Large intestine (tissue), 12 donors: ENCODE results near the gene EBLN2. TPM values are rescaled to one million over a fixed set of nuclear protein-coding genes. Genes with fewer than 3 reads are reported as not detected.

Experiments
- DNase-seq, 2 donors: peaks; one replicate each; pipeline versions ENCODE4 v3.0.0 to v3.0.0-alpha.2; 2013
- H3K27ac ChIP-seq: one replicate; pipeline ENCODE4 v1.5.1; 2013; ENCODE audit warnings: low read length
- H3K27me3 ChIP-seq: 2 replicates; pipeline ENCODE4 v1.6.1; 2013; ENCODE audit warnings: low read length; ENCODE audit not compliant: control insufficient read depth, insufficient read depth
- H3K36me3 ChIP-seq: 2 replicates; pipeline ENCODE4 v1.6.1; 2013; ENCODE audit warnings: low read length; ENCODE audit not compliant: control insufficient read depth, insufficient read depth
- H3K4me1 ChIP-seq: one replicate; pipeline ENCODE4 v1.6.1; 2013; ENCODE audit warnings: low read length; ENCODE audit not compliant: control insufficient read depth, insufficient read depth
- H3K4me3 ChIP-seq: one replicate; pipeline ENCODE4 v1.5.1; 2013; ENCODE audit warnings: low read length
- H3K9me3 ChIP-seq: one replicate; pipeline ENCODE4 v1.6.1; 2013; ENCODE audit warnings: mild to moderate bottlenecking, low read depth, low read length, moderate library complexity; ENCODE audit not compliant: control insufficient read depth
- WGBS: methylation state at CpG from one replicate; pipeline ENCODE4 v1.1.5; 2013; ENCODE audit warnings: low lambda C conversion rate; ENCODE audit not compliant: insufficient coverage; 5-methylcytosine and 5-hydroxymethylcytosine counted together
- long read RNA-seq, 11 donors: transcript quantifications; one replicate each; lab custom pipeline, GENCODE V29; 2026
- polyA plus RNA-seq: library from polyadenylated mRNA; unstranded; fragments of 120-200 nt; gene quantifications from one replicate; pipeline ENCODE4 v1.2.1, GENCODE V29; 2013

Gene EBLN2
- 7.2 TPM for polyA plus RNA-seq
- long read RNA-seq, donor 1 = 0 reads
- long read RNA-seq, donor 2, partial matches to known transcripts = 0 of 4 reads
- long read RNA-seq, donor 2, other reads (novel, unspliced or antisense) = 0 of 4 reads
- long read RNA-seq, donor 3 = 0 reads
- long read RNA-seq, donor 4, partial matches to known transcripts = 0 of 1 reads
- long read RNA-seq, donor 4, other reads (novel, unspliced or antisense) = 0 of 1 reads
- long read RNA-seq, donor 5 = 0 reads
- long read RNA-seq, donor 6, transcript EBLN2-201 (1 exons, 1,679 nt) = major isoform, 5 of 5 reads
- long read RNA-seq, donor 6, partial matches to known transcripts = 0 of 5 reads
- long read RNA-seq, donor 6, other reads (novel, unspliced or antisense) = 0 of 5 reads
- long read RNA-seq, donor 7, partial matches to known transcripts = 0 of 1 reads
- long read RNA-seq, donor 7, other reads (novel, unspliced or antisense) = 0 of 1 reads
- long read RNA-seq, donor 8, partial matches to known transcripts = 0 of 3 reads
- long read RNA-seq, donor 8, other reads (novel, unspliced or antisense) = 0 of 3 reads
- long read RNA-seq, donor 9, partial matches to known transcripts = 0 of 3 reads
- long read RNA-seq, donor 9, other reads (novel, unspliced or antisense) = 0 of 3 reads
- long read RNA-seq, donor 10, transcript EBLN2-201 (1 exons, 1,679 nt) = major isoform, 6 of 6 reads
- long read RNA-seq, donor 10, partial matches to known transcripts = 0 of 6 reads
- long read RNA-seq, donor 10, other reads (novel, unspliced or antisense) = 0 of 6 reads
- long read RNA-seq, donor 11, partial matches to known transcripts = 0 of 2 reads
- long read RNA-seq, donor 11, other reads (novel, unspliced or antisense) = 0 of 2 reads

DNA sequence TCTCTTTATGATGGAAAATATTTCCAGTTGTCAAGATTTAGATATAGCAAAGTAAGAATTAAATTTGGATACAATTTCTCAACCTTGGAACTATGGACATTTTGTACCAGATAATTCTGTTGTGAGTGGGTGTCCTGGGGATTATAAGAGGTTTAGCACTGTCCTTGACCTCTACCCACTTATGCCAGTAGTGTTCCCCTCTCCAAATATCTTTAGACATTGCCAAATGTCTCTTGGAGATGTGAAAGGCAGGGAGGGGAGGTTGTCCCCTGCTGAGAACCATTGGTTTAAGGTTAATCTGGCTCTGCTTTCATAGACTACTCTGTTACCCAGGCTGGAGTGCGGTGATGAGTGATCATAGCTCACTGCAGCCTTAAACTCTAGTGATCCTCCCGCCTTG is at the start of gene EBLN2:
EBLN2 (plus strand) TSS at position 244 of the 400 bp plus-strand sequence. CDS start 423 bp downstream, outside the sequence.
- WGBS = 100% methylated on average over 1 of the region's 2 CpGs
- Histone ChIP-seq H3K36me3 (peaks cover 42% of the 10 kb centered on the region), H3K27ac (no peak within 1 kb of the TSS), H3K4me3 (no peak within 1 kb of the TSS), H3K4me1 (no peaks in the 10 kb centered on the region), H3K9me3 (no peaks in the 10 kb centered on the region), H3K27me3 (no peaks in the 10 kb centered on the region)
- DNase-seq = no peak

- no peak overlapping the region for H3K27ac ChIP-seq
- H3K4me1 ChIP-seq = no peaks in the 10 kb centered on the region
- no peaks in the 10 kb centered on the region for H3K27me3 ChIP-seq
- no CpG with 5 or more reads among the region's 4 CpGs for WGBS
- no peak for DNase-seq
- H3K4me3 ChIP-seq = no peak overlapping the region
- no peaks in the 10 kb centered on the region for H3K9me3 ChIP-seq
- H3K36me3 ChIP-seq = peaks cover 19% of the 10 kb centered on the region
These were observed 43.2 kb upstream of the EBLN2 start for GRCh38 chr3:73018298-73018697.

- H3K4me3 ChIP-seq = no peak overlapping the region
- no peak overlapping the region for H3K27ac ChIP-seq
- no peaks in the 10 kb centered on the region for H3K9me3 ChIP-seq
- DNase-seq = no peak
- H3K27me3 ChIP-seq = no peaks in the 10 kb centered on the region
- H3K36me3 ChIP-seq = peaks cover 19% of the 10 kb centered on the region
- no peaks in the 10 kb centered on the region for H3K4me1 ChIP-seq
- 87% methylated on average over 4 of the region's 5 CpGs for WGBS
These were observed 42.5 kb upstream of the EBLN2 start for GRCh38 chr3:73018790-73019441.

GRCh38 chr3:73021301-73021835 is 40.1 kb upstream of the EBLN2 start:
- Histone ChIP-seq H3K4me1 (peaks cover 14% of the 10 kb centered on the region), H3K27me3 (no peaks in the 10 kb centered on the region), H3K4me3 (no peak overlapping the region), H3K27ac (no peak overlapping the region), H3K36me3 (peaks cover 8% of the 10 kb centered on the region), H3K9me3 (no peaks in the 10 kb centered on the region)
- DNase-seq = no peak
- WGBS = 60% methylated on average over 1 of the region's 4 CpGs

GRCh38 chr3:73024836-73025235 is 36.6 kb upstream of the EBLN2 start:
- no peak overlapping the region for H3K27ac ChIP-seq
- no peaks in the 10 kb centered on the region for H3K9me3 ChIP-seq
- DNase-seq = no peak
- peaks cover 18% of the 10 kb centered on the region for H3K4me1 ChIP-seq
- no peak overlapping the region for H3K4me3 ChIP-seq
- peaks cover 9% of the 10 kb centered on the region for H3K36me3 ChIP-seq
- H3K27me3 ChIP-seq = no peaks in the 10 kb centered on the region

- Histone ChIP-seq H3K27ac (no peak overlapping the region), H3K27me3 (no peaks in the 10 kb centered on the region), H3K36me3 (peaks cover 5% of the 10 kb centered on the region), H3K9me3 (no peaks in the 10 kb centered on the region), H3K4me1 (peaks cover 18% of the 10 kb centered on the region), H3K4me3 (no peak overlapping the region)
- DNase-seq = no peak
- 81% methylated on average over 4 of the region's 6 CpGs for WGBS
These were observed 35.2 kb upstream of the EBLN2 start for GRCh38 chr3:73026111-73026759.

DNA sequence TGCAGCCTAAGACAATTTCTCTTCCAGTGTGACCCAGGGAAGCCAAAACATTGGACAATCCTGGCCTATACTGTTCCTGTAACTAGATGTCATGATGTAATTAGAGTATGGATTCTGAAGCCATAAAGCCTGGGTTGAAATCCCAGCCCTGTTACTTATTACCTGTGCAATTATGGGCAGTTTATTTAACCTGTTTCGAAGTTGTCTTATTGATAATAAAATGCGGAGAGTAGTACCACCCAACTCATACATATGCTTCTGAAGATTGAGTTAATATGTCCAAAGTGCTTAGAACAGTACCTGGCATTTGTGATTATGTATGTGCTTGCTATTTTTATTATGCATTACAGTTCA is 34.7 kb upstream of the EBLN2 start:
- DNase-seq = peak in 1 of 2 donors; percentile 55
- H3K36me3 ChIP-seq = peaks cover 5% of the 10 kb centered on the region
- WGBS = no CpG with 5 or more reads among the region's 2 CpGs
- H3K4me1 ChIP-seq = peaks cover 18% of the 10 kb centered on the region
- H3K4me3 ChIP-seq = no peak overlapping the region
- no peaks in the 10 kb centered on the region for H3K9me3 ChIP-seq
- no peaks in the 10 kb centered on the region for H3K27me3 ChIP-seq
- H3K27ac ChIP-seq = no peak overlapping the region

- no peak overlapping the region for H3K4me3 ChIP-seq
- H3K4me1 ChIP-seq = peaks cover 18% of the 10 kb centered on the region
- no peaks in the 10 kb centered on the region for H3K27me3 ChIP-seq
- DNase-seq = no peak
- no CpG with 5 or more reads among the region's 4 CpGs for WGBS
- H3K36me3 ChIP-seq = peaks cover 5% of the 10 kb centered on the region
- no peak overlapping the region for H3K27ac ChIP-seq
- no peaks in the 10 kb centered on the region for H3K9me3 ChIP-seq
These were observed 32.7 kb upstream of the EBLN2 start for GRCh38 chr3:73028803-73029202.

- Histone ChIP-seq H3K9me3 (no peaks in the 10 kb centered on the region), H3K36me3 (peaks cover 5% of the 10 kb centered on the region), H3K4me1 (peaks cover 17% of the 10 kb centered on the region), H3K27ac (no peak overlapping the region), H3K4me3 (no peak overlapping the region), H3K27me3 (no peaks in the 10 kb centered on the region)
- no peak for DNase-seq
- no CpG with 5 or more reads among the region's 1 CpG for WGBS
These were observed 32.1 kb upstream of the EBLN2 start for GRCh38 chr3:73029321-73029796.
